ENCODE data around the gene NEK1.
A peak's percentile ranks its signal among the peaks of the same experiment; 100 is the strongest.

NEK1 gene

DNA sequence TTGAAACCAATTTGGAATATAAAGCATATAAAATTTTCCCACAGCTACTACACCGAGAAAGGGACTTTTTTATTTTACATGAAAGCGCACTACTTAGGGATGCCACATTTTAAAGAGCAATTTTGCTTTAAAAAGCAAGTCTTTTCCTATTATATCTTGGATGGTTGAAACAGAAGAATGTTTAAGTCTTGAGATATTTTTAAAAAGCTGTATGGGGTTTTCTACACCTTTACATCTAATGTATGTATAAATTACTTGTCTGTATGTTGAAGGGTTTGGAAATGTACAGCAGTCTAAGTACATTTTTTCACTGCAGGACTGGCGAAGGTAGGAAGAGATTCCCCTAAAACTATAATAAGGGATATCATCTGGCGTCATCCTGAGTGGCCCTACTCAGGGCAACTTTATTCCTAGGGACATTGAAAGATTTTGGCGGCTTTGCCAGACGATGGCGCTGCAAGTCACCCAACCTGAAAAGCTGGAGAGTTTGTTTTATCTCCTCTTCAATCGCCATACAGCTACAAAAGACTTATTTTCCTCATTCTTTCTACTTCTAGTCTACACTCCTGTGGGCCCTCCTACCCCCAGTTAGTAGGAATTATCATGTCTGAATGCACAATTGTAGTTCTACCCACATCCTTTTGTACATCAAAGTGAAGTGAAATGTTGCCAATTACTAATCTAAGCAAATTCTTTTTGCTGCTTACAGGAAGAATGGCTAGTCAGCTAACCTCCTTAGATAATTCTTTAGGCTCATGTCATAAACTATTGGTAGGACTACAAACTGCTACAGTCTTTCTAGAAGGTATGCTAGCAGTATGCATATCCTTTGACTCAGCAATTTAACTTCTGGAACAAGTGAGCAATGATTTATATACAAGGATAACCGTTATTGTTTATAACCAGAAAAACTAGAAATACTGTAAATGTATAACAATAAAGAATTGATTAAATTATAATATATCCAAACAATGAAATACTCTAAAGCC, 782 bp upstream of the NEK1 start:
- CTCF ChIA-PET: interaction anchor here (0.6 to 3.0 kb wide), 37 partner anchors 8 to 478 kb away, joined by 3 to 27 read pairs (median 5); partner anchors contain the start of genes AADAT and HPF1
- TF ChIP-seq CTCF (IDR thresholded peaks at IDR 0.05; ENCODE audit: insufficient read depth, low read length, missing control alignments): peak; percentile 69
- no peak for DNase-seq (ENCODE audit: low read depth, low spot score)
- peak overlapping the region; percentile 90 for H3K4me3 ChIP-seq (ENCODE audit: low read depth, low read length)
- POLR2A ChIA-PET: interaction anchor here (1.9 kb wide), 1 partner anchor 27 kb away, joined by 4 read pairs; no protein-coding TSS in a partner anchor

DNA sequence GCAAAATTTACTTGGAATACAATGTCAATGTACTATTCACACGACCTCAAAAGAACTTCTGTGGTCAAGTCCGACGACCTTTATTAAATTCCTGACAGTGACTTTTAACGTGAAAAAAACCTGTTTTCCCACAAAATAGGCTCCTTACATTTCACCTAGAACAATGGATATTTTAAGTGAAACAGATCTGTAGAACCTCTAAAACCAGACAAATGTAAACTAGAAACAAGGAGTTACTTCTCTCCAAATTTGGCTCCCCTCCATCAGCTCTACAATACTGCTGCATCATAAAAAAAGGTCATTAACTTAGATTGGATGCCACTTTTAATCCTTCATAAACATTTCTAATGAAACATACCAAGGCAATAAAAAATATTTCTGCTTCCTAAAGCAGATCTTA, 1.2 kb downstream of the NEK1 start:
- CTCF ChIA-PET: interaction anchor here (0.7 to 1.9 kb wide), 3 partner anchors 45 to 113 kb away, joined by 3 to 6 read pairs (median 3); no protein-coding TSS in a partner anchor
- POLR2A ChIA-PET: no interaction called here
- DNase-seq (ENCODE audit: low read depth, low spot score): no peak
- TF ChIP-seq CTCF (IDR thresholded peaks at IDR 0.05; ENCODE audit: insufficient read depth, low read length, missing control alignments): no peak
- peak overlapping the region; percentile 90 for H3K4me3 ChIP-seq (ENCODE audit: low read depth, low read length)

DNA sequence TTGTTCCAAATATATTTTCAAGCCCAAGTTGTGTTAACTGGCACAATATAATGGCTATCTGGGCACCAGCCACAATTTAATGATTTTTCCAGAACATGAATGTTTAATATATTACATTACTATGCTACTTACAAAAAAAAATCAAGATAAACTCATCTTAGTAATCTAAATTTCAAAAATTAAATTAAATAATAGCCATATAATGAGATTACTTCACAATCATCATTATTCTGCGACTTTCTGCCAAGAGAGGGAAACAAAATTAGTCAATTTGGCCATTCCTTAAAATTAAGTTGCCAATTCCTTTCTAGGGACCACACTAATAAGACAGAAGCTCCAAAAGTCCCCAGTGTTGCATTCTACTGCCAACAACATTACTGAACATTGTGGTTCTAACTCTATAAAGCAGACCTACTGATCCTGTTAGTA, 7.5 kb downstream of the NEK1 start:
- no peak overlapping the region for H3K4me3 ChIP-seq (ENCODE audit: low read depth, low read length)
- ChIA-PET CTCF (interaction anchor here (1.4 kb wide), 1 partner anchor 10 kb away, joined by 6 read pairs; no protein-coding TSS in a partner anchor), POLR2A (no interaction called here)
- no peak for DNase-seq (ENCODE audit: low read depth, low spot score)
- TF ChIP-seq CTCF (IDR thresholded peaks at IDR 0.05; ENCODE audit: insufficient read depth, low read length, missing control alignments): no peak

GRCh38 chr4:169604131-169604900, 8.1 kb downstream of the NEK1 start:
- CTCF ChIA-PET: interaction anchor here (1.2 kb wide), 1 partner anchor 9 kb away, joined by 6 read pairs; the partner anchor contains the start of gene NEK1
- no peak for TF ChIP-seq CTCF (IDR thresholded peaks at IDR 0.05; ENCODE audit: insufficient read depth, low read length, missing control alignments)
- POLR2A ChIA-PET: no interaction called here
- no peak for DNase-seq (ENCODE audit: low read depth, low spot score)
- no peak overlapping the region for H3K4me3 ChIP-seq (ENCODE audit: low read depth, low read length)

DNA sequence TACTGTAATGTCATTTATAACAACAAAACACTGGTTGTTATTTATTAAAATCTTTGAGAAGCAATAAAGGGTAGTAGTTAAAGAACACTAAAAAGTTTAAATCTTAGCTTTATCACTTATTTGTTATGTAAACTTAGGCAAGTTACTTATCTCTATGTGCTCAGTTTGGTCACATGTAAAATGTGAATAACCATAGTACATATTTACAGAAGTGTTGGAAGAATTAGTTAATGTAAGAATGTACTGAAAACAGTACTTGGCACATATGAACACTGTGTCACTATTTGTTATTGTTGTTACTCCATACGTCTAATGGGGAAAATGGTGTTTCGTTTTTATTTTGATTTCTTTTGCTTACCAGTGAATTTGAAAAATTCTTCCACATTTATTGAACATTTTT, 9.1 kb downstream of the NEK1 start:
- no peak overlapping the region for H3K4me3 ChIP-seq (ENCODE audit: low read depth, low read length)
- ChIA-PET CTCF (interaction anchor here (1.2 to 1.6 kb wide), 2 partner anchors 10 kb away, joined by 5 to 6 read pairs; partner anchors contain the start of gene NEK1), POLR2A (no interaction called here)
- DNase-seq (ENCODE audit: low read depth, low spot score): no peak
- TF ChIP-seq CTCF (IDR thresholded peaks at IDR 0.05; ENCODE audit: insufficient read depth, low read length, missing control alignments): no peak

Measured in AG04449 (cell line).